NCI-H82 treated with DMSO at 0.1 percent for 48 hours (cell line): ENCODE measurements around the gene HPS3.
"Not testable (repeated sequence)": the region's sequence is repeated elsewhere in the genome, so short reads cannot be mapped to it uniquely, and the experiment has no call there.

ENCODE experiments used
- DNase-seq: peaks from one replicate; lab custom pipeline; 2025; ENCODE audit not compliant: unreplicated experiment; lab: John Stamatoyannopoulos, UW

Gene HPS3, protein sequence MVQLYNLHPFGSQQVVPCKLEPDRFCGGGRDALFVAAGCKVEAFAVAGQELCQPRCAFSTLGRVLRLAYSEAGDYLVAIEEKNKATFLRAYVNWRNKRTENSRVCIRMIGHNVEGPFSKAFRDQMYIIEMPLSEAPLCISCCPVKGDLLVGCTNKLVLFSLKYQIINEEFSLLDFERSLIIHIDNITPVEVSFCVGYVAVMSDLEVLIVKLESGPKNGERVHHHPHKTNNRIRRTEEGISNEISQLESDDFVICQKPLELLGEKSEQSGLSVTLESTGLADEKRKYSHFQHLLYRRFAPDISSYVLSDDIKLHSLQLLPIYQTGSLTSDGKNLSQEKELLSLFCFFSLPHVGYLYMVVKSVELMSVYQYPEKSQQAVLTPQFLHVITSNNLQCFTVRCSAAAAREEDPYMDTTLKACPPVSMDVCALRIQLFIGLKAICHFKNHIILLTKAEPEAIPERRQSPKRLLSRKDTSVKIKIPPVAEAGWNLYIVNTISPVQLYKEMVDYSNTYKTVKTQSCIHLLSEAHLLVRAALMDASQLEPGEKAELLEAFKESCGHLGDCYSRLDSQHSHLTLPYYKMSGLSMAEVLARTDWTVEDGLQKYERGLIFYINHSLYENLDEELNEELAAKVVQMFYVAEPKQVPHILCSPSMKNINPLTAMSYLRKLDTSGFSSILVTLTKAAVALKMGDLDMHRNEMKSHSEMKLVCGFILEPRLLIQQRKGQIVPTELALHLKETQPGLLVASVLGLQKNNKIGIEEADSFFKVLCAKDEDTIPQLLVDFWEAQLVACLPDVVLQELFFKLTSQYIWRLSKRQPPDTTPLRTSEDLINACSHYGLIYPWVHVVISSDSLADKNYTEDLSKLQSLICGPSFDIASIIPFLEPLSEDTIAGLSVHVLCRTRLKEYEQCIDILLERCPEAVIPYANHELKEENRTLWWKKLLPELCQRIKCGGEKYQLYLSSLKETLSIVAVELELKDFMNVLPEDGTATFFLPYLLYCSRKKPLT

DNA sequence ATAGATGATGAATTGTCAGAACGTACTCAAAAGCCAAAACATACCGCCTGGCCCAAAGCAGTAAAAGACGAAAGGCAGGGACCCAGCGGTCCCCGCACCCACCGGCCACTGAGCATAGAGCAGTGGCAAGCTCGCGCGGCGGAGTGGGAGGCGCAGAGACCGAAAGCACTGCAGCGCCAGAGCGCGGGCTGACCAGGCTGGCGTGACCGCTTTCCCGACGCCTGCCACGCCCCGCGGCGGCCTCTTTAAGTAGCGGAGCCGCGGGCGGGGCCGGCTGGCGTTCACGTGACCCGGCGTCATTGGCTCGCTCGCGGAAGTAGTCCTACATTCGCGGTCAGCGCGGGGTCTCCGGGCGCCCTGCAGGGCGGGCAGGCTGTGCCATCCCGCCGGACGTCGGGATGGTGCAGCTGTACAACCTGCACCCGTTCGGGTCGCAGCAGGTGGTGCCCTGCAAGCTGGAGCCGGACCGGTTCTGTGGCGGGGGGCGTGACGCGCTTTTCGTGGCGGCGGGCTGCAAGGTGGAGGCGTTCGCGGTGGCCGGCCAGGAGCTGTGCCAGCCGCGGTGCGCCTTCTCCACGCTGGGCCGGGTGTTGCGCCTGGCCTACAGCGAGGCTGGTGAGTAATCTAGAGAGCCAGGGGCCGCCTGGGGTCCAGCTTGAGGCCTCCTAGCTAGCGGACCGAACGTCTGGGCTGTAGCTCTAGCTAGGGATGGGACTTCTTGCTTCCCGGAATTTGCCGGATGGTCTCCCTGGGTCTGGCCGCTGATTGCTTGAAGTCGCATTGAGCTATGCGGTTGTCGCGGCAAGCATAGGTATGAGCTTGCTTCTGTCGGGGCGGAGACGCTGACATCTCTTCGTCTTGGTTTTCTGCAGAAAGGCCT is at the start of gene HPS3:
TSS of gene HPS3 (plus strand) at position 313 of the 880 bp plus-strand sequence. CDS start at position 399, 86 bp downstream.
- DNase-seq, result peak; percentile 83

DNA sequence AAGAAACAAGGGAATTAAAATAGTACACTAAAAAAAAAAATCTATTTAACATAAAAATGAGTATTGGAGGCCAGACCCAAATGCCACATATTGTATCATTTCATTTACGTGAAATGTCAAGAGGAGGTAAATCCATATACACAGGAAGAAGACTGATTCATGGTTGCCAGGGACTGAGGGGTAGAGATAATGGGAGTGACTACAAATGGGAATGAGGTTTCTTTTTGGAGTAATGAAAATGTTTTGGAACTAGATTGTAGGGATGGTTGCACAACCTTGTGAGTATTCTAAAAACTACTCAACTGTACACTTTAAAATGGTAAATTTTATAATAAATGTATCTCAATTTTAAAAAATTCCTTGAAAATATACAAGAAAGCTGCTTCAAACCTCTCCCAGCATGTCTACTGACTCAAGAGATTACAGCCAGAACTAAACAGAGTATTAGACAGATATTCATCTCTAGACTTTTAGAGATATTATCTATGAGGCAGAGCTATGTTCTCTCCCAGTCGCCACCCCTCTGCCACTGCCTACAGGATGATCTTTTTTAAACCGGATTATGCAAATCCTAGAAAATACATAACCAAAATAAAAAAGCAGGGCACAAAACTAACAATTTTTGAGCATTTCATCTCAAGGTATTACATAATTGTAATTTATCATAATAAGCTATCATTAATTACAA is 49.3 kb upstream of the HPS3 start:
- DNase-seq, result peak; percentile 51

DNA sequence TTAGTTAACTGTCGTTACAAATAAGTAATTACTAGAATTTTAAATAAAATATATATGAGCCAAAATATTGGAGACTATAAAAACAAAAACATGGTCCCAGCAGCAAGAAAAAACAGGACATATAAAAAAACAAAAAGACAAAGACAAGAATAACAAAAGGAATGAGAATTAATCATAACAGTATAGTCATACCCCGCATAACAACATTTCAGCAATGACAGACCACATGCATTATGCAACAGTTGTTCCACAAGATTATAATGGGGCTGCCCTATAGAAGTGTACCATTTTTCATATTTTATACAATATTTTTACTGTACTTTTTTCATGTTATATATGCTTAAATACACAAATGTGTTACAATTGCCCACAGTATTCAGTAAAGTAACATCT is 48.7 kb upstream of the HPS3 start:
- DNase-seq, result peak; percentile 11

DNA sequence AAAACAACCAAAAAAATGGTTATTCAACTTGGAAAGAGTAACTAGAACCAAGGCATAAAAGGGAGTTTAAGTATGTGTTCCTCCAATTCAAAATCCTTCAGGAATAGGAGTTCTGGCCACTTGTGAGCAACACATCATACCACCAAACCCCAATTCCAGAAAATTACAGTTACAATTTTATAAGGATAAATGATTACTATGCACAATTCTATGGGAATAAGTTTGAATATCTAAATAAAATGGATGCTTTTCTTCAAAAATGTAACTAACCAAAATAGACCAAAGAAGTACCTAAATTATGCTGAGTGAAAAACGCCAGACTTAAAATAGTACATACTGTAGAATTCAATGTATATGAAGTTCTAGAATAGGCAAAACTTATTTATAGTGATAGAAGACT is 47.7 kb upstream of the HPS3 start:
- DNase-seq, result no peak

DNA sequence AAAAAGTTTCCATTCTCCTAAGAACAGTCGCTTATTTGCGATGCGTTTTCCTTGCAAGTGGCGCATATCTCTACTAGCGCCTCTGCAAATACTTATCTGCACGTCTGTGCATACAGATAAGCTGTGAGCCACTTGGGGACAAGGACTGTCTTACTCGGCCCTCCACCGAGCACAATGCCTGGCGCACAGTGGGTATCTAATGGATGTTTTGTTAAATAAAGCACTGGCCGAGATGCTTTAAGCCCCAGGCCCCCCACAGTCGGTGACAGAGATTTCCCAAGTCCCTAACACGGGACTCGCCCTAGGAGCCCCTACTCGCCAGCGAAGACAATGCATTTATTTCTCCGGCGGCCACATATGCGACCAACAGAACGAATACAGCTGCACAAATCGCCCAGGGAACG is 43.6 kb upstream of the HPS3 start:
- peak; percentile 50 for DNase-seq

DNA sequence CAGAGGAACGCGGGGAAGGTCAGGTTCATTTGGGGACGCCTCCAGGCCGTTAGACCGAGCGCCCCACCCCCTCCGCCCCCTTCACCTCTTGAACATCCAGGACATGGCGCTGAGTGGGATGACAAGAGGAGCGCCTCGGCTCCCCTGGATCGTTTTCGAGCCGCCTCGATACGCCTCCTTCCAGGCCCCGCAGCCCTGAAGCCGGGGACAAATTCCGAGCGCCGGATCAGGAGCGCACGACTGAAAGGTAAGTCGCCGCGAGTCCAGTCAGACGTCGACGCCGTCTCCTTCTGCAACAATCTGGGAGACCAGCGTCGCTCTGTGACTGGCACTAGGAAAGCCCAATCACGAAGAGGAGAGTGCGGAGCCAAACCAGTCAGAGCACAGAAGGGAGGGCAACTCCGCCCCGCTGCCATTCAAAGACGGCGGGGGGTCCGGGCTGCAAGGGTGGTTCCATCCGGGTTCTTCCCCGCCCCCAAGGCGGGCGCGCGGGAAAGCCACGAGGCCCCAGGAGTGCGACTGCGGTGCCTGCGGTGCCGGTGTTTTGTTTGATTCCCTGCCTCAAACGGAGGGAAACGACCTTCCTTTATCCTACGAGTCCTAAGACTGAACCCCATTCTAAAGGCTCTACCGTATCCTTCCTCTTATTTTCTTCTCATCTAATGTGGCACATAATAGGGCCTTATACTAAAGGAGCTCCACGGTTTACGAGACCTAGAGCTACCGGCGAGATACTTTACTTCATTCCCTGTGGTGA is 43.0 kb upstream of the HPS3 start, which contains the start of gene HLTF:
TSS of gene HLTF (minus strand) at position 302 of the 757 bp plus-strand sequence. CDS start at position 105, 197 bp downstream.
- DNase-seq, result peak; percentile 95

DNA sequence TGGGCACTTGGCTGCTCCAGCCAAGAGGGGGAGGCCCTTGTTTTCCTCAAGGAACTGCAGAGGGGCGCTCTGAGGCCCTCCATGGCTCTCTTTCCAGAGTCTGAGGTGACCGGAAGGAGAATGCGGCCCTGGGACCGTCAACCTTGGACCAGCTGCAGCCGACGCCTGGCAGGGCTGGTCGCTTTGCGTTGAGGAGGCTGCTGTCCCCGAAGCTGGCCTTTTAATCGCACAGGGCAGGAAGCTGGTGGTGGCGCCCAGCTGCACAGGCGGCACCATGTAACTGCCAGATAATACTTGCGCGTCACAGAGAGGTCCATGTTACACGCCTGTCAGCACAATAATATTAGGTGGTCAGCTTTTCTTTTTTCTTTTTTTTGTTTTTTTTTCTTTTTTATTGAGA is 42.2 kb upstream of the HPS3 start:
- no peak for DNase-seq

DNA sequence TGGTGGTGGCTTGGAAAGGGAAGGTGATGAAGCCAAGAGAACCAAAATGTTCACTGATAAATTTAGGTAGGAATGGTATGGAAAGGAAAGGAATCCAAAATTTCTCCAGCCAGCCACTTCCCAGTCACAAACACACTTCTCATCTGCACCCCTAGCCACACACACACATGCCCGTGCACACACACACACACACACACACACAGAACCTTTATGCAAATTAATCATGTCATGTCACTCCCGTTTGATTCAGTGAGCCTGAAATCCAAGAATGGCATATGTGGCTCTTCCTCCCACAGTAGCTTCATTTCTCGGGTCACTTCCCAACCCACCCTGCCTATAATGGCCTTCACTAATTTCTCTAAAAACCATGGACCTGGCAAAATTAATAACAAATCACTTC is 40.0 kb upstream of the HPS3 start:
- DNase-seq, result no peak

DNA sequence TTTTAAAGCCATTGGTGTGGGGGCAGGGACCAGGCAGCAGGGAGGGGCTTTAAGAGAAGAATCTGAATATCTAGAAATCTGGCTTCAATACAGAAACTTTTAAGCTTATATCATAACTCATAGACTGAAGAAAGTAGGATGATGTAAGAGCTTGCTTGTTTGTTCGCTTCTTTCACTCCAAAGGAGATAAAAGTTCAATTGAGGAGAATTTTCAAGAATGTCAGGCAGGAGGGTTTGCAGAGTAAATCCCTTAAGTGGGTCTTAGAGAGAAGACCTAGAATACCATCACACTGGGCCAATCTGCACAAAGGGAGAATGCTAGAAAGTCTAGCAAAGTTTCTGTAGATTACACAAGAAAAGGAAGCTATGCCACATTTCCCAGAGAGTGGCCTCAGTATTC is 39.0 kb upstream of the HPS3 start:
- DNase-seq, result no peak

DNA sequence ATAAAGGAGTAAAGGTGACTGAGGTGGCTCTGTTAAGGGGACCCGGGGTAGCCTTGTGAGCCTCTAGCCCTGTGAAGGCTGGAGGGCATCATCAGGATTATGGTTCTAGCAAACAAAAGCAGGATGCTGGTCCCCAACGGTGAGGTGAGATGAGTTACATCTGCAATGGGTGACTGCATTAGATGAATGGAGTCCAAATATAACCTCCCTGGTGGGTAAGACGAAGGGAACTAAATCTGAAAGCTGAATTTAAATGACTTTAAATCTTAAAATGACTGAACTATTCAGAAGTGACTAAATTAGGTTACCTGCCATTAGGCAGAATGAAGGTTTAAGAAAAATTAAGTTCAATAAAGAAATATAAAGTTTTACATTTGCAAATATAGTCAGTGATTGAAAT is 38.5 kb upstream of the HPS3 start:
- DNase-seq, result no peak

DNA sequence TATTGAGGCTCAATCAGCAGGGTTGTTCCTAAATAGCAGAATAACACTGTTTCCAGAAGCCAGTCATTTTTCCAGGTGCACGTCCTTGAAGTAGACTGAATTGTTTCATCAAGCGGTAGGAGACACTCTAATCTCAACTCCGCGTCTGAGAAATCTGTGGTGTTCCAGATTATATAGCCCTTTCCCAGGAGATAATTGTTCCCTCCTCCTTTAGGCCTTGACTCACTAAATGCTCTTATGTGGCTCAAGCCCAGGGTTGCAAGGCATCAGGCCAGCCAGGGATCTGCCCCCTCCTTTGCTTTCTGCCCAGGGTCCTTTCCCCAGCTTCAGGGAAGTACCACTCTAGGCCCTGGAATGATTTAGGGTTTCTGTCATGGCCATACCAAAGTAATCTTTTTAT is 37.5 kb upstream of the HPS3 start:
- DNase-seq, result no peak

DNA sequence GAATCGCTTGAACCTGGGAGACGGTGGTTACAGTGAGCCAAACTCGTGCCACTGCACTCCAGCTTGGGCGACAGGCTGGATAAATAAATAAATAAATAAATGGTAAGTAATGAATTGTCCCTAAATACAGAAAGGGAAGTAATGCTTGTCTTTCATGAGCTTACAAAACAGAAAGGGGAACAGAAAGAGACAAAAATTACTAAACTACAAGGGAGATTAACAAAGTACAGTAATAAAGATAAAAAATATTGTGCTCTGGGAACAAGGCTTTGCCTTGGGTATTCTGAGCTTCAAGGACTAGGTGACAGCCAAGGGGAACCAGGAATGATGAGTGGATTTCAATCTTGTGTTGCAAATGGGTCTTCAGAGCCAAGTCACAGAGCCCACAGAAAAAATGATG is 34.0 kb upstream of the HPS3 start:
- no peak for DNase-seq

DNA sequence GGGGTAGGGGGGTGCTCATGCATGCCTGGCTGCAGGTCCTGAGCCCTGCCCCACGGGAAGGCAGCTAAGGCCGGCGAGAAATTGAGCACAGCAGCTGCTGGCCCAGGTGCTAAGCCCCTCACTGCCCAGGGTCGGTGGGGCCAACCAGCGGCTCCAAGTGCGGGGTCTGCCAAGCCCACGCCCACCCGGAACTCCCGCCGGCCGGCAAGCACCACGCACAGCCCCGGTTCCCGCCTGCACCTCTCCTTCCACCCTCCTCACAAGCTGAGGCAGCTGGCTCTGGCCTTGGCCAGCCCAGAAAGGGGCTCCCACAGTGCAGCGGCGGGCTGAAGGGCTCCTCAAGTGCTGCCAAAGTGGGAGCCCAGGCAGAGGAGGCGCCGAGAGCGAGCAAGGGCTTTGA is 31.5 kb upstream of the HPS3 start:
- DNase-seq, result not testable (repeated sequence)

DNA sequence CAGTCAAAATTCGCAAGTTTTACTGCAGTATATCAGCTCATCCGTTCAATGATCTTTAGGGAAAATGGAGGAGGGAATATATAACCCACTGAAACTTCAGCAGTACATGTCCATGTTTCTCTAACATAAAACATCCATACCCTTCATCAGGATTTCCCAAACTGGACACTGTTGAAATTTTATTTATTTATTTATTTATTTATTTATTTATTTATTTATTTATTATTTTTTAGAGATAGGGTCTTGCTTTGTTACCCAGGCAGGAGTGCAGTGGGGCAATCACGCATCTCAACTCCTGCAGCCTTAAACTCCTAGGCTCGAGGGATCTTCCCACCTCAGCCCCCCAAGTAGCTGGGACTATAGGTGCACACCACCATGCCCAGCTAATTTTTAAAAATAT is 28.3 kb upstream of the HPS3 start:
- DNase-seq, result no peak

DNA sequence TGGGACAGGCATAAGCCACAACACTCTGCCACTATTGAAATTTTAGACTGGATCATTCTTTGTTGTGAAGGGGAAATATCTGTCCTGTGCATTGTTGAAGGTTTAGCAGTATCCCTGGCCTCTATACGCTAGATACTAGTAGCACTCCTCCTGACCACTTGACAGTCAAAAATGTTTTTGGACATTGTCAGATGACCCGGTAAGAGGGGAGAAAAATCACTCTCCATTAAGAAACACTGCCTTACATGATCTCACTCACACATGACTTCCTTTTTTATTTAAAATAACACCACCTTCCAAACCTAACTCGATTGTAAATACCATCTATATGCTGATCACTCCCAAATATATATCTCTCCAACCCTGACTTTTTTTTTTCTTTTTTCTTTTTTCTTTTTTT is 27.8 kb upstream of the HPS3 start:
- DNase-seq, result no peak

DNA sequence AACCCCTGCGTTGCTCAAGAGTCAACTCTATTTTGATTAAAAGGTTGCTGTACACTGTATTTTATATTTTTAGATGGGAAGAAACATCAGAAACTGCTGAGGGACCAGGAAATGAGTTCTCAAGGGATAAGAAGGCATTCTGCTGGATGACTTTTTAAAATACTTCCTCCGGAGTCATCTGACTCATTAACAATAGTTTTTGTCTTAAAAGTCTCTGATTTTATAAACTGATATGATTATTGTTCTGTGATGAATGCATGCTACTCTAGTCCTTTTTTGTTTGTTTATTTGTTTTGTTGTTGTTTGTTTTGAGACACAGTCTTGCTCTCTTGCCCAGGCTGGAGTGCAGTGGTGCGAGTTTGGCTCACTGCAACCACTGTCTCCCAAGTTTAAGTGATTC is 25.0 kb upstream of the HPS3 start:
- DNase-seq, result no peak

DNA sequence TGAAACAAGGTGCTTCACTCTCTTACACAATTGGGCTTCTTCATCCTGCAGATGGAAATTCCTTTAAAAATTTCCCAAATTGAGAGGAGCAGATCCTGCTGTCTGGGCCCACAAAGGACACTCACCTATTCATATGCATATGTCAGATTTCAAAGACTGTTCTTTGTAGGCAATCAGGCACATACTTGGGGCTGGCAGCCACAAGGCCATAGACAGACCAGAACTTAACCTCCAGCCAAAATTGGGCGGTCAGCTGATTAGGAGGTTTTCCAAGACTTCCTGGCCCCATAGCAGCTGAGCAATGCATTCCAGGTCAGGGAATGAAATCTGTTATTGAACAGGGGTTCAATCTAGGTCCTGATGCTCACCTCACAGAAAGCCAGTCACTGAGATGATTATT is 15.0 kb upstream of the HPS3 start:
- DNase-seq, result no peak

DNA sequence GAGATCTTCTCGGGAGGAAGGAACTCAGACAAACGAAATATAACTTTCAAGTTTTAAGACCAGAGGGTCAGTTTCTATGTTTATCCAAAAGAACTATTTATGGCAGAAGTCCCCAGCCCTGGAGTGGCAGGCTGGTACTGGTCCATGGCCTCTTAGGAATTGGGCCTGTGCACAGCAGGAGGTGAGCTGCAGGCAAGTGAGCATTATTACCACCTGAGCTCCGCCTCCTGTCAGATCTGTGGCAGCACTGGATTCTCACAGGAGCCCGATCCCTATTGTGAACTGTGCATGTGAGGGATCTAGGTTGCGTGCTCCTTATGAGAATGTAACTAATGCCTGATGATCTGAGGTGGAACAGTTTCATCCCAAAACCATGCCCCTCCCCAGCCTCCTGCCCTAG is 14.3 kb upstream of the HPS3 start:
- no peak for DNase-seq

DNA sequence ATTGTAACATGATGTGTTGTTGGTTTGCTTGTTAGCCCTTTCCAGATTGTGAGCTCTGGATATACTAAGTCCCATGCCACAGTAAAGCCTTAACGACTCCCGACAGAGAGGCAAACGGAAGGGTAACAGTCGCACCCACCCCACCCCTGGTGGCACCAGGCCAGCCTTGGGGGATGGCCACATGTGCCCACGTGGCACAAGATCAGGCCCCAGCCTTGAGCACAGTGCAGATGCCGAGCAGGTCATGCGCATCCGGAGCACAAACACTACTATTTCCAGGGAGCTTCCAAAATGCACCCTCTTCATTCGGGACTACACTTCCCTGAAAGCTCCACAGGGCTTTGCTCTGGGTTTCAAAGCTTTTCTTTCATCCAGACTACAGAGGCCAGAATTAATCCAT is 10.7 kb upstream of the HPS3 start:
- DNase-seq, result no peak

DNA sequence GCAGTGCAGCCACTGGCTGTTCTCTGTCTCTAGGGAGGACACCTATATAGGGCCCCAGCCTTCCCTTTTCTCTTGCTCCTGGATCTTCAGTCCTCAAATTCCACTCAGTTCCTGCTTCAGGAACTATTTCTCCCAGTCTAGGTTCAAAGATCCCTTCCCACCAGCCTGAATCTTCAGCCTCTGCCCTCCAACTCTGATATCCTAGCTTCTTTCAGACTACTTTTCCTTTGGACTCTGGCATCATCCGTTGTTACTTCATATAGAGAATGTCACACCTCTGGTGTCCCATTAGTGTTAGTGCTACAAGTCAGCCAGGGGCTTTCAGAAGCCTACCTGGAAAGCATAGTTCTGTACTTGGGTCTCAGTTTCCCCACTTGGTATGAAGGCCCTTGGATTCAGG is 10.0 kb upstream of the HPS3 start:
- DNase-seq, result no peak
